Mesodermal cell (in vitro differentiated cells): ENCODE measurements around the gene LRRC14B.

Experiments used
- H3K27ac ChIP-seq: 2 replicates; pipeline ENCODE4 v1.7.0; 2013; ENCODE audit warnings: mild to moderate bottlenecking, low read depth, low read length, moderate library complexity; ENCODE audit not compliant: severe bottlenecking
- H3K36me3 ChIP-seq: 2 replicates; pipeline ENCODE4 v1.7.1; 2013; ENCODE audit warnings: mild to moderate bottlenecking, low read length, moderate library complexity; ENCODE audit not compliant: control insufficient read depth, insufficient read depth
- H3K4me1 ChIP-seq: one replicate; pipeline ENCODE4 v1.7.1; 2013; ENCODE audit warnings: mild to moderate bottlenecking, low read length; ENCODE audit not compliant: insufficient read depth, control insufficient read depth, poor library complexity, severe bottlenecking
- H3K4me3 ChIP-seq: 2 replicates; pipeline ENCODE4 v1.7.0; 2013; ENCODE audit warnings: low read length, control low read depth, mild to moderate bottlenecking; ENCODE audit not compliant: insufficient read depth, poor library complexity, severe bottlenecking; ENCODE audit errors: extremely low read depth
- H3K9me3 ChIP-seq: 2 replicates; pipeline ENCODE4 v1.7.1; 2013; ENCODE audit warnings: mild to moderate bottlenecking, low read length, moderate library complexity; ENCODE audit not compliant: control insufficient read depth
- WGBS, 2 experiments: methylation state at CpG; one replicate each; pipeline ENCODE4 v1.1.5; 2013; ENCODE audit warnings: missing lambda C conversion rate in 2 of 2; ENCODE audit not compliant: insufficient coverage in 2 of 2; 5-methylcytosine and 5-hydroxymethylcytosine counted together

The LRRC14B gene

DNA sequence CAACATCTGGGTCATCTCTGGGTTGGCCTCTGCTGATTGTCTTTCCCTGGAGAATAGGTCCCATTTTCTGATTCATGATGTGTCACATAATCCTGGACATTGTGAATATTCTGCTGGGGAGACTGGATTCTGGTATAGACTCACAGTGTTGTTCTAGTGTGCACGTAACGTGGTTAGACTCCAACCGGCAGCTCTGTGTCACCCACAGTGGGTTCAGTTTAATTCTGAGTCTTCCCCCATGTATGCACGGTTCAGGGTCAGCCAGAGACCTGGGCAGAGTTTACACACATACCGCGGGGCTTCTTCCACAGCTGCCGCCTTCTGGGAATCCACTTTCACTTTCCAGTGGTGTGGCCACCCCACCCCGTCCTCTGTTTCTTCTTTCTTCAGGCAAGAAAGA, 38.0 kb upstream of the LRRC14B start:
- H3K4me1 ChIP-seq = no peaks in the 10 kb centered on the region
- H3K9me3 ChIP-seq = peaks cover 4% of the 10 kb centered on the region
- H3K36me3 ChIP-seq = peaks cover 17% of the 10 kb centered on the region
- no peak overlapping the region for H3K27ac ChIP-seq
- H3K4me3 ChIP-seq = no peak overlapping the region
- 80 to 100% methylated on average over 6 to 7 of the region's 8 CpGs for WGBS, 2 experiments

DNA sequence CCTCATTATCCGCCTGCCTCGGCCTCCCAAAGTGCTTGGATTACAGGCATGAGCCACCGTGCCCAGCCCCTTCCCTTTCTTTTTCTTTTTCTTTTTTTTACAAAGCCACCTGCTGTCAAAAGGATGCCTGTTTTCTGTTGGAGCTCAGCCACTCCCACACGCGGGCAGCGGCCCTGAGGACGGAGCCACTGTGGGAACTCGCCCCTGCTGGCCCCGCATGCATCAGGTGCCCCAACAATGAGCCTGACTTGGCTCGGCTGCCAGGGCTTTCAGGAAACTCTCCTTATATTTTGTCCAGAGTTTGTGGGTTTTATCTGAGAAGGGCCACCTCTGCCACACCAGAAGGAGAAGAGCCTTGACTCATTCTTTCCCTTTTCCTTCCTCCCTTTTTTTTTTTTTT, 37.1 kb upstream of the LRRC14B start:
- H3K9me3 ChIP-seq = no peaks in the 10 kb centered on the region
- no peaks in the 10 kb centered on the region for H3K4me1 ChIP-seq
- H3K36me3 ChIP-seq = peaks cover 17% of the 10 kb centered on the region
- H3K4me3 ChIP-seq = no peak overlapping the region
- WGBS, 2 experiments = 72 to 75% methylated on average over 9 to 10 of the region's 10 CpGs
- no peak overlapping the region for H3K27ac ChIP-seq

DNA sequence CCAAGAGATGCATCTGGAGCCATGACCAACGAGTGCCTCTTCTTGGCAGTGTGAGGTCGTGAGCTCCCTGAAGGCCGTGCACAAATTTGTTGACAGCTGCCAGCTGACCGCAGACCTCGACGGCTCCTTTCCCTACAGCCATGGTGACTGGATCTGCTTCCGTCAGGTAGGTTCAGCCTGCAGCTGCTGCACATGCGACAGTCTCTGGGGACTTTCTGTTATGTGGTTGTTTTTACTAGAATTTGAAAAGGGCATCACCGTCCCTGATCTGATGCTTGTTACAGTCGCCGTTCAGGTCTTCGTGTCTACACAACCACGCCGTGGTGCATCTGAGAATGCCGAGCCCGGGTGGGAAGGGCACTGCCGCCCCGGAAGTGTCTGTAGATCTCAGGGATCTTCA, 36.5 kb upstream of the LRRC14B start:
- 93 to 94% methylated on average over 16 of the region's 18 CpGs for WGBS, 2 experiments
- Histone ChIP-seq H3K36me3 (peaks cover 17% of the 10 kb centered on the region), H3K4me3 (no peak overlapping the region), H3K27ac (no peak overlapping the region), H3K4me1 (no peaks in the 10 kb centered on the region), H3K9me3 (no peaks in the 10 kb centered on the region)

DNA sequence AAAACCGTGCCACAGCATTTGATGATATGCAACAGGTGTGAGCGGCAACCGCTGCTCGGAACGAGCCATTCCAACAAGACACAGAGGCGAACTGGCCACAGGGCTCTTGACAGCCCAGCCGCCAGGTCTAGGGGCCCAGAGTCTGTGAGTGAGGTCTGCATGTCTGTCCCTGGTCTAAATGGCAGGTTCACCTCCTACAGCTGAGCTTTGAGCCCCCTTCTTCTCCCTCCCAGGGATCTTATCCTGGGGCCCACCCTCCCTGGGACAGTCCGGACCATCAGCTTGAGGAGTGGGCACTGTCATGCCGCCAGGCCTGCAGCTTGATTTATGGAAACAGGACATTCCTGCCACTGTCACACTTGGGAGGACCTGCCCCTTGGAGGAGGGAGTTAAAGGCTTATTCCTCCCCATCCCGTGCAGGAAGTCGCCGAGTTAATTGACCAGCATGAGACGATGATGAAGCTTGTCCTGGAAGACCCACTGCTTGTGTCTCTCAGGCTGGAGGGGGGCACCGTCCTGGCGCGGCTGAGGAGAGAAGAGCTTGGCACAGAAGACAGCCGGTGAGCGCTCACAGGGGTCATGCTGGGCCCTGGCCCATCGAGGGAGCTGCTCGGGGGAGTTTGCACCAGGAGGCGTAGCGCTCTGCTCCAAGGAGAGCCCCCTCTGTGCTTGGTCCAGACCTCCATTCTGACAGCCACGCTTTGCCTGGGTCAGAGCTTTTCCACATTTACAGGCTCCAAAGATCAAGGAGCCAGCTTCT, 35.5 kb upstream of the LRRC14B start:
- H3K36me3 ChIP-seq = peaks cover 17% of the 10 kb centered on the region
- no peak overlapping the region for H3K27ac ChIP-seq
- H3K4me3 ChIP-seq = no peak overlapping the region
- WGBS, 2 experiments = 86 to 88% methylated on average over 20 to 21 of the region's 23 CpGs
- H3K9me3 ChIP-seq = no peaks in the 10 kb centered on the region
- no peaks in the 10 kb centered on the region for H3K4me1 ChIP-seq

DNA sequence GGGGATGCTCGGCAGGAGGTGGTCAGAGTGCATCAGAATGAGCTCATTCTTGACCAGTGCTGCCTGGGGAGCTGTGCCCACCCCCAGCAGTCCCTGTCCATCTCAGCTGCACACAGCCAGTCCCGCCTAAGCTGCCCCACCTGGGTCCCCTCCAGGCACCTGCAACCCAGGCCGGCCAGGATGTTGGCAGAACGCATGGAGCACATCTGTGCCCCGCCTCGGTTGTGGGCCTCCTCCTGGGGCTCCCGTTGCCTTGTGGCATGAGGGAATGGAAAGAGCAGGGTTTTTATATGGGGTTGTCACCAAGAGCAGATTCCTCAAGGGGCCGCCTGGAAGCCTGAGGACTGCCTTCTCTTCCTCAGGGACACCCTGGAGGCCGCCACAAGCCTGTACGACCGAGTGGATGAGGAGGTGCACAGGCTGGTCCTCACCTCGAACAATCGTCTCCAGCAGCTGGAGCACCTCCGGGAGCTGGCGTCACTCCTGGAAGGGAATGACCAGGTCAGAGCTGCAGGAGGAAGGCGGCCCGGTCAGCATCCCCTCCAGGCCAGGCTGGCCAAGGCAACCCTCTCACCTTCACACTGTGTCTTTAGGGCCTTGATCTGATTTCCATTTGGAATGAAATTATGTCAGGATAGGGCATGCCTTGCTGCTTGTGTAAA, 34.8 kb upstream of the LRRC14B start:
- 90 to 92% methylated on average over 15 to 17 of the region's 17 CpGs for WGBS, 2 experiments
- Histone ChIP-seq H3K9me3 (no peaks in the 10 kb centered on the region), H3K4me1 (no peaks in the 10 kb centered on the region), H3K27ac (no peak overlapping the region), H3K36me3 (peaks cover 17% of the 10 kb centered on the region), H3K4me3 (no peak overlapping the region)

DNA sequence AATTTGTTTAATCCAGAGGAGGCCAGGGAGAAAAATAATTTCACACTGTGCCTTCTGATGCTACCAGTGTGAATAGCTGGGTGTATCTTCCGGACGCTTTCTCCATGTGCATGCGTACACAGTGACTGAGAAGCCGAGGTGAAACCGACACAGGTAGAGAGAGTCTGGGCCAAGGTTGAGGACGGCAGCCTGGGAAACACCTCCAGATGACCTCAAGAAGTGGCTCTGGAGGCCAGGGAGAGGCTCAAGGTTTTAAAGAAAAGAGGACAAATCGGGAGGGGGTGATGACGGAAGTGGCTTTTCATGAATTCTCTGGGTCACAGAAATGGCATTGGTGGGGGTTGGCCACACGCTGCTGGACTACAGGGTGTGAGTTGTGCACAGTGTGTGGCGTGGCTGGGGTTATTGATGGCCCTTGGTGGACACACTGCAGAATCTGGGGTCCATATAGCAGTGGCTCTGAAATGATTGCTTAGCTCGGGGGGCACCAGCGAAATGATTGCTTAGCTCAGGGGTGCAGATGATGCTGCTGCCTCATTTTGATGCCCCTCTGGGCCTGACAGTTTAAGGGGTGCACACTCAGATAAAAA, 34.1 kb upstream of the LRRC14B start:
- H3K27ac ChIP-seq = no peak overlapping the region
- WGBS, 2 experiments = 93 to 97% methylated on average over 8 to 12 of the region's 12 CpGs
- H3K4me3 ChIP-seq = no peak overlapping the region
- H3K9me3 ChIP-seq = no peaks in the 10 kb centered on the region
- no peaks in the 10 kb centered on the region for H3K4me1 ChIP-seq
- peaks cover 17% of the 10 kb centered on the region for H3K36me3 ChIP-seq

DNA sequence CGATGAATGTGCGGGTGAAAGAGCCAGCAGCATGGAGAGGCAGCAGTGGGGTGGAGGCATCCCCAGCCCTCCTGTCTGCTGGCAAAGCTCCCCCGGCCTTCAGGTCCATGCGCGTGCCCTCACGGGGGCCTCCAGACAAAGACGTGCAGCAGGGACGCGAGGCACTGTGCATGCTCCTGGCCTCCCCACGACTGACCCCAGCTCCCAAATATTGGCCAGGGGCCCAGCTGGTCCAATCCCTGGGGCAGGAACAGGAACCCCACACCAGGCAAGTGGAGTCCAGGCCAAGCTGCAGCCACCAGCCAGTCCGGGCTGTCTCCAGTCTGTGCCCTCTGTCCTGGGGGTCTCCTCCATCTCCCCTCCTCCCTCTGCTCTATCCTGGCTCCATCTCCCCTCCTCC, 33.5 kb upstream of the LRRC14B start:
- Histone ChIP-seq H3K36me3 (peaks cover 17% of the 10 kb centered on the region), H3K4me1 (no peaks in the 10 kb centered on the region)
- 95 to 98% methylated on average over 11 of the region's 11 CpGs for WGBS, 2 experiments

DNA sequence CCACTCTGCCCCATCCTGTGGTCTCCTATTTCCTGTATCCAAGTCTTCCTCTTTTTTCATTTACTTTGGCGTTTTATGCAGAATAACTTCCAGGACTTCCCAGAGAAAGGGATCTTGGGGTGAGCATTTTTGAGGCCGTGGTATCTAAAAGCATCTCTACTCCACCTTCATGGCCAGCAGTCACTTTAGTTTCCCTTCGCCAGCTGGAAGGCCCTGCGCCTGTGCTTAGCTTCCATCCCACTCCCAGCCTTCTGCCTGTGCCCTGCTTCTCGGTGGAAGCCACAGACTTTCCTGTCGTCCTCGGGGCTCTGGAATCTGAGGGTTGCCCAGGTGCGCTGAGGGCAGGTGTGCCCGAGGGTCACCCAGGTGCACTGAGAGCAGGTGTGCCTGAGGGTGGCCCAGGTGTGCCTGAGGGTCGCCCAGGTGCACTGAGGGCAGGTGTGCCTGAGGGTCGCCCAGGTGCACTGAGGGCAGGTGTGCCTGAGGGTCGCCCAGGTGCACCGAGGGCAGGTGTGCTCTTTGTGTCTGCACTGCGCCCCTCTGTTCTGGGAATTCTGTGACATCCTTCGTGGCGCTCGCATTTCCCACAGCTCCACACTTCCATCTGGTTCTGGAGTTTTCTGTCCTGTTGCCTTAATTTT, 32.4 kb upstream of the LRRC14B start:
- Histone ChIP-seq H3K9me3 (no peaks in the 10 kb centered on the region), H3K4me1 (no peaks in the 10 kb centered on the region), H3K4me3 (no peak overlapping the region), H3K36me3 (peaks cover 20% of the 10 kb centered on the region), H3K27ac (no peak overlapping the region)
- 87% methylated on average over 14 of the region's 17 CpGs for WGBS, 2 experiments

More for the DNA sequence above, 33.5 kb upstream of the LRRC14B start:
- H3K4me3 ChIP-seq = no peak overlapping the region
- no peaks in the 10 kb centered on the region for H3K9me3 ChIP-seq
- H3K27ac ChIP-seq = no peak overlapping the region

DNA sequence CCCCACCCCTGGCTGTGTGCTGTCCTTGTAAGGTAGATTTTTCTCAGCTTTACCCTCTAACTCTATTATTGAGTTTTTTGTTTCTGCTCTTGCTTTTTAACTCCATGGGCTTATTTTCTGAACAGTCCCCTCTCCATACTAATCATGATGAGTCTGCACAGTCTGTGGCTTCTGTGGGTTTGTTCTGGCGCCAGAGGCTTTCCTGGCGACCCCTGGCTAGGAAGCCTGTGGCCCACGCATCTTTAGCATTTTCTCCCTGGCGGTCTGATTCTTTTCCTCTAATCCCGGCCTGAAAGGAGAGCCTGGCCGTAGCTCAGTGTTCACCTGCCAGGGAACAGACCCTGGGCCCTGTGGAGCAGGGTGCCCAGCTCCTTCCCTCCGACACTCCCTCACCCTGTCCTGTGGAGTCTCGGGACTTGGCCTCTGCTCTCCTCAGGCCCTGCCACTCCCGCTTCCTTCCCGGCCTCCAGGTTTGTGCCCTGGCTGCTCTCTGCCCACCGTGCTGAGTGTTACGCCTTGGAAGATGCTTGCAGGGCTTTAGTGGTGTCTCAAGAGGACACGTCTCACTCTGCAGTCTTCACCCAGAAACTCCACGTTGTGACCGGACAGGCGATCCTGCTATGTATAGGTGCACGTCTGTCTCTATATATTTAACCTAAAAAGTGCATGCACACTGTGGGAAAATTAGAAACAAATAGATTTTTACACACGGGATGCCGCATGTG, 31.7 kb upstream of the LRRC14B start:
- Histone ChIP-seq H3K36me3 (peaks cover 19% of the 10 kb centered on the region), H3K9me3 (no peaks in the 10 kb centered on the region), H3K4me1 (no peaks in the 10 kb centered on the region), H3K27ac (no peak overlapping the region), H3K4me3 (no peak overlapping the region)
- WGBS, 2 experiments = 89 to 92% methylated on average over 15 to 19 of the region's 19 CpGs

DNA sequence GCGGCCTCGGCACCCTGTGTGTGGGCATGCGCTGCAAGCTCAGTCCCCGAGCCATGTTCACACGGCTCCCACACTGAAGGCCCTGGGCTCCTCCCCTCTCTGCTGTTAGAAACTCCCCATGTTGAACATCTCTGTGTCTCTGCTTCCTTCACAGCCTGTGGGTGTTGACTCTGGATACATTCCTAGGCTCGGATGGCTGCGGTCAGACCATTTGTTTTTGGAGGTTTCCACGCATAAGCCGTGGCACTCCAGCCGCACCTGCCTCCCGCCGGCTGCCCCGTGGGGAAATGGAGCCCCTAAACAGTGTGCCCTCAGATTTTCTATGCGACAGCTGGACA, 31.2 kb upstream of the LRRC14B start:
- Histone ChIP-seq H3K4me1 (no peaks in the 10 kb centered on the region), H3K27ac (no peak overlapping the region), H3K9me3 (no peaks in the 10 kb centered on the region), H3K36me3 (peaks cover 14% of the 10 kb centered on the region), H3K4me3 (no peak overlapping the region)
- whole genome bisulfite sequencing, 2 experiments = 90% methylated on average over 13 to 14 of the region's 14 CpGs
